Putamen (tissue), 1 donor: Measurements from ENCODE around the gene SH3RF1.

Experiments
- DNase-seq: peaks from one replicate; pipeline ENCODE4 v3.0.0-alpha.2; 2016; ENCODE audit warnings: low spot score

The SH3RF1 gene

DNA sequence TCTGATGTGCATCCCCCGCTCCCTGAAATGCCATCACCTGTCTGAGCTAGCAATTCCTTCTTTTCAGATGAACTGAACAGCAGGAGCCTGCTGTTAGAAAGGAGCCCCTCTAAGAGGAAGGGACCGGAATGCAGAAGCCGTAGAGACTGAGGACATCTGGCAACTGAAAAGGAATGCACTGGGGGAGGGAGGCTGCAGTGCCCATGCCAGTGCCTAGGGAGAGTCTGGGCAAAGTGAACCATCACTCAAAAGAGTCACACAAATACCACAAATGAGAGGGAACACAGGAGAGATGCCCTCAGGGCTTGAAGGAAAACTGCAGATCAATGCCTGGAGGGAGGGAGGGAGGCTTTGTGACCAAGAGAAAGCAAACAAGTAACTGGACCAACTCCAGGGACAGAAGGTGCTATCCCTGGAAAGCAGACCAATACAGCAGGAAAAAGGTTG is 166.8 kb downstream of the SH3RF1 start:
- DNase-seq: no peak

DNA sequence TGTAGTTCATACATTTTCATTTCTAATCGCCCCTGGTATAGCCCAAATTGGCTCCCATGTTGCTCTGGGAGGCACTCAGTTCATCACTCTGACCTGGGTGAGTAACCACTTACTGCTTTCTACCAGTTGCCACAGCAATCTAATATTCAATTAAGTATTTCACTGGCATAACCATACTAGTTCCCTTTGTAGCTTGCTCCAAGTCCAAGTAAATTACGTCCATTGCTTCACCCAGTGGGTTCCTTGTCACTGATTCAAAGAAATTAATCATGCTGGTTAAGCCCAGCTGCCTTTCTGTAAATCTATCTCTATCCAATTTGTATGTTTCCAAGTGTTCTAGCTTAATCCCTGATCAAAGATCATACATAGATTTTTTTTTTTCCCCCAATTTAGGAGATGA is 168.7 kb downstream of the SH3RF1 start:
- DNase-seq: no peak

DNA sequence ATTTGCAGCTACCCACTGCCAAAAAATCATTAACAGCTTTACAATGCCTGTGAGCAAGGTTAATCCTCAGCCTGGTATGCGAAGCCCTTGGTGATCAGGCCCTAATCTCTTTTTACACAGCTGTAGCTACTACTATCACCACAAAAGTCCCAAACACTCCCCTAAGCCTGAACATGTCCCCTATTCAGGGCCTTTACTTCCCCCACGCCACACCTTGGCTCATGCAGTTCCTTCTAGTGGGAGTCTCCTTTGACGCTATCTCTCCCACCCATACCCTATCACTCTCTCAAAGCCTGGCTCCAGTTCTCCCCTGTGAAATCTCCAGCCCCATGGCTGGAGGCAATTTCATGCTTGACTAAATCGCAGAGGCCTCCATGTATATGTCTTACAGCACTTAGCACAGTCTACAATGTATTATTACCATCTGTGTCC is 170.1 kb downstream of the SH3RF1 start:
- DNase-seq: no peak

DNA sequence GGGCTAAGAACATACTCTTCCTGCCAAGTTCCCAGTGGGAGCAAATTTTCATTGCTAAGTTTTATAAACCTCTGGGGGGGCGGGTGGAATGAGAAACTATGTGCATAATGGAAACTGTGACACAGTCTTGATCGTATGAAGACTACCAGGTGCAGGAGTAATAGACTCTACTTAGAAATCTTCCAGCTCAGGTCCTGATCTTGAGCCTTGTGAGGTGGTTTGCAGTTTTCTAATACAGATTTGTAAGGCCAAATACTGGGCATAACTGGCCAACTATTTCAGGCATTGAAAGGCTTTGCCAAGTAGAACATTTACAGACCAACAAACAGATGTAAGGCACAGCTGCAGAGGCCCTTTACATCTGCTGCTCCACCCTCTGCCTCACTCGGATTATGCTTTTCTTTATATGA is 171.0 kb downstream of the SH3RF1 start:
- DNase-seq: peak; percentile 34

DNA sequence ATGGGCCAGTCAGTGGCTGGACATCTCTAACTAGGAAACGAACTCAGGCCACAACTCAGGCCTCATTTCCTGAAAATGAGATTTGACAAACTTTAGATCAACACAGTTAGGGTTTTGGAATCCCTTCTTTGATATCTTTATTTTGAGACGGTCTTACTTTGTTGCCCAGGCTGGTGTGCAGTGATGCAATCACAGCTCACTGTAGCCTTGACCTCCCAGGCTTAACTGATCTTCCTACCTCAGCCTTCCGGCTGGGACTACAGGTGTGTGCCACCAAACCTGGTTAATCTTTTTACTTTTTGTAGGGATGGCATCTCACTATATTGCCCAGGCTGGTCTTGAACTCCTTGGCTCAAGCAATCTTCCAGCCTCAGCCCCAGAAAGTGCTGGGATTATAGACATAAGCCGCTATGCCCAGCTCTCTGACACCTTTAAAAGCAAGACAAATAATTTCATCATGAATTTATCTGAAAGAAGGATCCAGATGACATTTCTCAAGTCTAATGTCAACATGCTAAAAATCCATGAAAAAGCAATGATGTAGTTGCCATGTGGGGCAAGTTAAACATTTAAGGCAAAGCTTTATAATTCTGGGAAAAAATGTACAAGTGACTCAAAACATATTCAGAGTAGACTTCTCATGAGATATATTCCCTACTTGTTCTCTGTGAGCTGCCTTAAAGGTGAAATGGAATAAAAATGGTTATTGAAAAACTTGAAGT is 171.6 kb downstream of the SH3RF1 start:
- no peak for DNase-seq

DNA sequence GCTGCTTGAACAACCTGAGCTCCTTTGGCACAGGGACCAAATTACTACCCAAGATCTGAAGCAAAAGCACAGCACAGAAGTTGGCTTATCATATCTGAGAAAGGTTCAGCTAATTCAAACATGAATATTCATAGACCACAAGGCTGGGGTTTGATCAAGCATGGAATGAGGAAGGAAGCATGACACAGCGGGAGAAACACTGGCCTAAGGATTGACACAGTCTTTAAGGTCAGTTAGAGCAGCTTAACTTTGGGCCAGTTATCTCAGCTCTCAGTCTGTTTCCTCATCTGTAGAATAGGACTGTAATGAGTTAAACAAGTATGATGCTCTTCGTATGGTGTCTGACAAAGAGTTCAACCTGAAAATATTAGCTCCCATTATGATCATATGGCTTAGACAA is 172.2 kb downstream of the SH3RF1 start:
- DNase-seq: no peak

DNA sequence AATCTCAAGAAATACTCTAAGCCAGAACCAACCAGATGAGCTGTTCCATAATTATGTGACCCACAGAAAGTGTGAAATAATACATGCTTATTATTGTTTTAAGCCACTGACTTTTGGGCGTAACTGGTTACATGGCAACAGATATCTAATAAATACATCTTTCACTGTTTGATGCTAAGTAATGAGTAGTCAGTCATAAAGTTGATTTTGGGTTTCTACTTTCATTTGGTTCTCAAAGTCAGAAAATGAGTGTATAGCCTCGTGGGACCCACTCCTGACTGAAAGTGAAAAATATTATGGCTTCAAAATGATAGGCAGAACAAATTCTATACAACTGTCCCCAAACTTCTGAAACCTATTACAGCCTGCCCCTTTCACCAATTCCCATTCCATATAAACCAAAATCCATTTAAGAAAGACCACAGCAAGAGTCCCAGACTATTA is 172.7 kb downstream of the SH3RF1 start:
- DNase-seq: no peak

DNA sequence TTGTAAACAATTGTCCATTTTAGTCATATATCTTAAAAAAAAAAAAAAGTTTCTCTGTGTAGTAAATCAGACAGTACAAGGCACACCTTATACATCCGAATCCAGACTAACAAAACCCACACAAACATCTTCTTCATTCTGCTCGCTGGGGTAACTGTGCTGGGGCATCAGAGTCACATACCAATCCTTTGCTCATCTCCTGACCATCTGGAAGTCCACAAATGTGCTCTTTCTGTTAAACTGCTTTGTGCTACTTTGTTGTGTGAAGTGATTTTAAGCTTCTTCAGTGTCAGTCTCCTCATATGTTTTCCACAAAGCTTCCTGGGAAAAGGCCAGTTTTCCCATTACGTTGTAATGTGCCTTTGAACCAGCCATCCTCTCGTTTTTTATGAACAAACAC is 174.5 kb downstream of the SH3RF1 start:
- no peak for DNase-seq

DNA sequence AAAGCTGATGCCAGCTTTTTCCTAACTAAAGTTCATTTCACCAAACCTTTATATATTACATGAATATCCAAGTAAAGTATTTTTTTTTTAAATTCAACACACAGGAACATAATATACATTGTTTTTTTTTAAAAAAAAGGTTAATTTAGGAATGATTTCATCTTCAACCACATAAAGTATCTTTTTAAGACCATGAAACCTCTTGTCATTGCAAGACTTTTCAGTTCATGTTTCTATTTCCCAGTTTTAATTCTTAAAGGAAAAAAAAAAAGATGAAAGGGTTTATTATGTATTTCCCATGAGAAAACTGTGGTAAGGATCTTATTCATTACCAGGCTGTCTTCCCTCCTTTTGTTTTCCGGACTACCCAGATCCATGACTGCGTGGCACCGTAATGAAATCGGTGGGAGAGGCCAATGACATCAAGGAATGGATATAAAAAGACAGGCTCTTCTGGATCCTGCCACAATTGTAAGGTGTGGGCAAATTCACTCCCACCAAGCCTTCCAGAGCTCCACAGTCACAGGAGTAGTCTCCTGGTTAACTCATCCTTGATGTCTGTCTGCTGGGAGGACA is 176.0 kb downstream of the SH3RF1 start:
- no peak for DNase-seq

DNA sequence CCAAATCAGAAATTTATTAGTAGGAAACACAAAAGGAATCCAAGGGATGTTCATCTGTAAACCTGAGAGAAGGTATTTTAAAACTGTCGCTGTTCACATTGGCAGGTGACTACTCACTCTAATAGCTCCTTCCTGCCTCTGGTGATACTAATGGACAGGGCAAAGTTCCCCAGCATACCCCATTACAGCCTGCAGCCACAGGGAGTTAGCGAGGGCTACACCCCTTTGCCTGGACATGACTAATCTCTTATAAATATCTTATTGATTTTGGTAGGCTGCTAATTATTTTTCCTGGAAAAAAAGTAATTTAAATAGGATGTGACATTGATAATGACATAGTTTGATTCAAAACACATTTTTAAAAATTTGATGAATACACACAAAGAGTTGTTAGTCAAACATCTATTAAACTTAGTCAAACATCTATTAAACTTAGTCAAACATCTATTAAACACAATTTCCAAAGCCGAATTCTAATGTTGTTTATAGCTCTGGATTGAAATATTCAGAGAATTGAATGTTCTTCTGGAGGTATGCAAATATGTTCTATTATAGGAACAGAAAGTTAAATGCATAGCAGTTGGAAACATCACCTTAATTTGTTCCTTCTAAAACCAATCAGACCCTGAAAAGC is 177.8 kb downstream of the SH3RF1 start:
- no peak for DNase-seq

DNA sequence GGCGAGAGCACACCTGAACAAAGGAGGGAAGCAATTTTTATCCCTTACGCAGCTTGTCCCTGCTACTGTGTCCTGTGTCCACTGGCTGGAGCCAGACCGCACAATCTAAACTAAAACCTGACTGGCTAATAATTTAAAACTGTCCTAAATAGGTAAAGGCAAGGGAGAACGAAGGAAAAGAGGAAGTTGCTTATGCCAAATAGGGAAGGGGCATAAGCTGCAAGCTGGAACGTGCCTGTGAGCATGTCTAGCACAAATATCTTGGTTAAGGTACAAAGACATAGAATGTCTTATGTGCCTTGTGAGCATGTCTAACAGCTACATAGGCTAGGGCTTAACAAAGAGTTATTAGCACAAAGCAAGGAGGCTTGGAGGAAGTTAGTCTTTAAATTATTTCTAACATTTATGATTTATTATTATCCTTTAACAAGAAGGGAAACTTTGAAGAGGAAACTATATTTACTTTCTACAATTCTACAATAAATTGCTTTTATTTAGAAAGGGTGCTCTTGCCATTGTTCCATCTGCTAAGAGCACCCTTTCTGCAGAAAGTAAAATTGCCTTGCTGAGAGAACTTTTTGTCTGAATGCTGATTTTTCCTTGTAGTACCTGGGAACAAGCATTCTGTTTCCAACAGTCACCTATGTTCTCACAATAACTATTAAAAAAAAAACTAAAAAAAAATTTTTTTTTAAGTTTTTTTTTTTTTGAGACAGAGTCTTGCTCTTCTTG is 180.1 kb downstream of the SH3RF1 start:
- DNase-seq: no peak

DNA sequence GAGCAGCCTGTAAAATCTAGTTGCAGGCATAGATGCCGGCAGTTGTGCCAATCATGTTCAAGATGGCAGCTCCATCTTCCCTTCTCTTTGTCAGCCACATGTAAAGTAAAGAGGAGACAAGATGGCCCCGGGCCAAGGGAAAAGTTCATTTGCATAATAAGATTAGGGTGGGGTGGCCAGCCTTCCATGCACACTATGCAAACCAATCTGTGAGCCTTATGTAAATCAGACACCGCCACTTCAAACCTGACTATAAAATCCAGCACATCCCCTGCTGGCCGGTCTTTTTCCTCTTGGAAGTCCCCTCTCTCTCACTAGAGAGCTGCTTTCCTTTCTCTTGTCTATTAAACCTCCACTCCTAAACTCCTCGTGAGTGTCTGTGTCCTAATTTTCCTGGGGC is 181.8 kb downstream of the SH3RF1 start:
- DNase-seq: no peak

DNA sequence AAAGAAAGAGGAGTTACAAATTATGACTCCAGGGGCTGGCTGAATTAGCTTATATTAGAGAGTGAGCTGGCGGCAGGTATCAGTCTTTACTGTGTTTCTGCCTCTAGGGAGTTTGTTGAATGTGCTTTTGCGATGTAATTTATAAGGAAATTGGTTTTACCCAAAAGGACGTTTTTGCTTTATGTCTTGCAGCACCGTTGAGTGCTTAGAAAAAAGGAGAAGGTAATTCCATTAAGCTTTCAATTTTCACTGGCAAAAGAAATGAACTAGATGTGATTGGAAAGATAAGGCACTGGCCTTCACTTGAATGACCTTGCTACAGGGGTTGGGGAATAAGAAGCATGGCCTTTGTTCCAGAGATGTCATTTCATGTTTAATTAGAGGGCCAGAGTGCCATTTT is 185.8 kb downstream of the SH3RF1 start:
- no peak for DNase-seq

DNA sequence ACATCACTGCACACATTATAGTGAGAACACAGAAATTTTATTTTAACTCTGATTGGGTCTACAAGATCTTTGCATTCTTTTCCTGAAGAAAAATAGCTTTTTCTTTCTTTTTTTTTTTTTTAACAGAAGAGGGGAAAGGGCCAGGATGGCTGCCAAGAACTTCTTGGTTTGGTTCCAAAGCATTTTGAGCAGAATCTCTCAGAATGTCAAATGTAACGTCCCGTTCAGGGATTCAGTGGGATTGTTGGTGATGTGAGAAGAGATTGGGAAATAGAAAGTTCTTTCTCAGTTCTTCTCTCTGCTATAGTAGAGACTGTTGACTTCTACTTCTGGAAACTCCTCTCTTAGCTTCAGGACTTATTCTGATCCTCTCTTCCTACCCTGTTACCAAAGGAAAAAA is 189.8 kb downstream of the SH3RF1 start:
- peak; percentile 35 for DNase-seq

DNA sequence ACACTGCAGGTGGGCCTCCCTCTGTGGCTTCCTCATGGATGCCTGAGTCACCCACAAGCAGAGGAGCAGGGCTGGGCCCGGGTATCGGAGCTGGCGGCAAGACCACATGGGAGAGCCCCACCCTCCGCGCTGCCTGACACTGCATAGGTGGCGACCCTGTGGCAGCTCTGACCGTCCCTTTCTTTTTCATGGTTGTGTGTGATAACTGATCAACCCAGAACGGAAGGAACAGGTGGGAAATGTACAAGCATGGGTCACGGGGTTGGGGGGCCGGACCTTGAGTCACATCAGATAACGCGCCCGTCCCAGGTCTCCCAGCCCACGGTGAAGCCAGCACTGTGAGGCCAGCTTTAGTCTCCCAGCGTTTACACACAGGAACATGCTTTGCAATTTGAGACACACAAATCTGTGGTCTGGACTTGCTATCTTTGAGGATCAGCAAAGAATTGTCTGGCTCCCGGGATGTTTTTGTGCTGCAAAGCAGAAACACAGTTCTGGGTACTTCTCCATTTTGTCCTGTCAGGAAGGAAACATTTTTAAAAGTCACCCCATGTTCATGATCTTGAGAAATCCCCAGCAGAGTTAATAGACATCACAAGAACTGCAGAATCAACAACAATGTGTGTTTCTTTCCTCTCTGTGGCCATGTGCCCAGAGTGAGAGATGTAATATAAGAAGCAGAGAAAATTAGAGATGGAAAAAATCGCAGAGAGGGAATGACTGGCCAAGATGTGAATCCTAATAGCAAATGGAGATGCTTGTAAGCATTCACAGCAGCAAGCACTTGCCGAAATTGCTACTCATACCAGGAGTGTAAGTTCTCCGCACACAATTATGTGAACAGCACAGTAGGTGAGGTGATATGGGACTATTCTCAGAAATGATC is 190.6 kb downstream of the SH3RF1 start:
- DNase-seq: peak; percentile 32

DNA sequence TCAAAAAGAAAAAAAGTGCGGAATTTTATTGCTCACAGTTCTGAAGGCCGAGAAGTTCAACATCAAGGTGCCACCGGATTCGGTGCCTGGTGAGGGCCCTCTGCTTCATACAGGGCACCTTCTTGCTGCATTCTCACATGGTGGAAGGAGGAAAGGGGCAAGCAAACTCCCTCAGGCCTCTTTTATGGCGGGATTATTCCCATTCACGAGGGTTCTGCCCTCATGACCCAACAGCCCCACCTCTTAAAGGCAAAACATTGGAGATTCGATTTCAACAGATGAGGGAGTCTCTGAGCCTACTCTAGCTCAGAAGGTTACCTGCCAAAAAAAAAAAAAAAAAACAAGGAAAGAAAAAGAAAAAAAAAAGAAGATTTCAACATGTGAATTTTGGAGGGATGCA is 196.6 kb downstream of the SH3RF1 start:
- DNase-seq: no peak

DNA sequence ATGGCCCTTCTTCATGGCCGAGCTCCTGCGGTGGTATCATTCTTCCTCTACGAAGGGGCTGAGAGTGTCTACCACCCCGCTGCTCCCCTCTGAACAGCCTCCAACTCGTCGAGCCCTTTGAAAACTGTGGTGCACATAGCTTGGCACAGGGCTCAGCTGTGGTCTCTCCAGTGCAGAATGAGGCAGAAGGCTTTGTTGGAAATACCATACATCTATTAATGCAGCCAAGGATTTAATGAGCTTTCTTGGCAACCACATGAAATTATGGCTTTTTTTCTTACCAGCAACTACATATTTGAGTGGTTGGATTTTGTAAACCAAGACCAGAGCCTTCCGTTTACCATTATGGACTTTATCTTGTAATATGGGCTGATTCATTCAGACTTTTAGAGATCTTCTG is 199.0 kb downstream of the SH3RF1 start:
- no peak for DNase-seq

DNA sequence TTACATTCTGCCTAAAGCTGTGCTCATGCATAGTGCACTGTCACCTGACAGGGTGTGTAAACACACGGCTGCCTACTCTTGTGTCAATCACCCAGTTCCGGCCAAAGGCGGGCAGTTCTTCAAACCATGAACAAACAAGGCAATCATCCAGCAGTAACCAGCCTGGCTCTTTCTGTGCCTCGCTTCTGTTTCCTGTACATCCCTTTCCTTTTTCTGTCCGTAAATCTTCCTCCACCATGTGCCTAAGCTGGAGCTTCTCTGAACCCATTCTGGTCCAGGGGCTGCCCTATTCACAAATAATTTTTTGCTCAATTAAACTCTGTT is 199.9 kb downstream of the SH3RF1 start:
- no peak for DNase-seq

DNA sequence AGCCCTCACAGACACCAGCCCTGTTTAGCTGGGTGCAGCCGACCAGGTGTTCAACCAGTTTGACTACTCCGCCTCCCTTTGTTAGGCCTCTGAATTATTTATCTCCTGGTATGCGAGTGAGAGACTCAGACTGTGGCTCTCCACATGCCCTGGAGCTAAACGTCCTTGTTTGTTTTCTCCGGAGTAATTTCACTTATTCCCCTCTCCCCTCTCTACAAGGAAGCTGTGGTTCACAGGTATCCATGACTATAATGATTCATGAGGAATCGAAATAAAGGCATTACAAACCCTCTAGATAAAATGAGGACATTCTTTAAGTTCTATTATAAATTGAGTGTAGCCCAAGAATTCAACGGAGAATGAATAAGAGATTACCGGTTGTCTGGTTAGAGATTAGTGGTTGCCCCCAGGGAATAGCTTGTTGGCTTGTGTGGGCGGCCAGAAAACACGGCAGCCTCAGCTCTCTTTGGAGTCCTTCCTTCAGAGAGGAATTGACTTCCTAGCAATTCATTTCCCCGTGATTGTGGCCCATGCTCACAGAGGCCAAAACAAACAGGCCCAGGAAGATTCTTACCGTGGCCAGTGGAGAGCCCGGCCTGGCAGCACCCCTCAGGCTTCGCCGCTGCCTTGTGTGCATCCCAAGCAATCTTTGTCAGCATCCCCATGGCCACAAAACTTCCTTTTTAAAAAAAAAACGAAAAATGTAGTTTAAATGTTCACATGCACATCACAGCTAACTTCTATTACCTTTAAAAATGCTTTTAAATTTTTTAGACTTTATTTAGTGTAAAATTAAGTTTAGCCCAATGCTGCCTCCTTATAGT is 200.5 kb downstream of the SH3RF1 start:
- DNase-seq: no peak

DNA sequence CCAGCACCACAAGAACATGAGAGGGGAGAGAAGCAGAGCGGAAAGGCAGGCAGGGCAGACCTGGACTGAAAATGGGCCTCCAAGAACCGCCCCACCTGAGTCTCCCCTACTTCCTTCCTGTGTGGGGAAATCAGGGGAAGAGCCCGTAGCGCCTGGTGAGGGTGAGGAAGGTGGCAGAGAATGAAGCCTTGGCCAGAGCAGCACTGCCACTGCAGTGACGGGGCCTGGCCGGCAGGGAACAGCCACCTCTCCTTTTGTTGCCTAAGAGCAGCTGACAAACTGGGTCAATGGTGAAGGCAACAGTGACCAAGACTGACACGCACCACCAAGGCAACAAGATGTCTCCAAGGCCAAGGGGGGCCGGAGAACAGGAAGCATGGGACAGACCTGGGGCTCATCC is 202.3 kb downstream of the SH3RF1 start:
- no peak for DNase-seq

DNA sequence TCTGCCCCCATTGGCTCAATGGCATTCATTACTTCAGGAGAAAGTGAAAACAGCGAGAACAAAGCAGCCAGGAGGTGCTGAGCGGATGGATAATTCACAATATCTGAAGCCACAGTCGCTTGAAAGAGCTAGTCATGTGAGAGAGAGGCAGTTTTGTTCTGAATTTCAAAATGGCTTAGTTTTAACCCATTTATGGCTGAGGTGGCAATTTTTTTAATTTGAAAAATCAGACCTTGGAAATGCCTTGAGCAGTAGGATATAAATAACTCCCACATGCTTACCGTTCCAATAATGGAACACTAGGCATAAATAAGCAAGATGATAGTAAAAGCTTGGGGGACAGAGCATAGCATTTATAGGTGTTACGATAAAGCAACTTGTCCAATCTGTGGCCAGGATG is 203.8 kb downstream of the SH3RF1 start:
- DNase-seq: no peak
